ENCODE results near the gene CA10. TPM values are rescaled to one million over a fixed set of nuclear protein-coding genes. Genes with fewer than 3 reads are reported as not detected.

Gene CA10
- total RNA-seq, 2 donors from 2014 or later = 0.26 TPM; not detected in 1

GRCh38 chr17:51587516-51587915 is 571.0 kb downstream of the CA10 start:
- Histone ChIP-seq H3K36me3 (replicated peaks in 1 of 2; ENCODE audit: insufficient read depth in 1 of 2, low read depth in 2 of 2) (no peaks in the 10 kb centered on the region), H3K4me1 (no peaks in the 10 kb centered on the region), H3K9me3 (no peaks in the 10 kb centered on the region), H3K27me3 (no peaks in the 10 kb centered on the region), H3K4me3 (no peak overlapping the region), H3K27ac (no peak overlapping the region)
- intact Hi-C loops (cut with DNase I) = no loop called here
- TF ChIP-seq CTCF (IDR thresholded peaks at IDR 0.05) = no peak
- no peak for TF ChIP-seq POLR2A (IDR thresholded peaks at IDR 0.05)
- 43 to 55% methylated on average over 2 of the region's 2 CpGs for WGBS, 2 donors
- ATAC-seq (no peak), DNase-seq (no peak)

GRCh38 chr17:51585514-51586104 is 572.9 kb downstream of the CA10 start:
- ATAC-seq (no peak), DNase-seq (peak; percentile 3 to 16 (median 8))
- no peaks in the 10 kb centered on the region for H3K4me1 ChIP-seq
- no peaks in the 10 kb centered on the region for H3K36me3 ChIP-seq (replicated peaks in 1 of 2; ENCODE audit: insufficient read depth in 1 of 2, low read depth in 2 of 2)
- TF ChIP-seq POLR2A (IDR thresholded peaks at IDR 0.05) (no peak), CTCF (IDR thresholded peaks at IDR 0.05) (peak in 3 of 7 experiments; percentile 25 to 31 (median 30))
- H3K27me3 ChIP-seq = no peaks in the 10 kb centered on the region
- no peaks in the 10 kb centered on the region for H3K9me3 ChIP-seq
- intact Hi-C loops (cut with DNase I) = no loop called here
- 17 to 36% methylated on average over 4 of the region's 4 CpGs for WGBS, 2 donors
- no peak overlapping the region for H3K27ac ChIP-seq
- no peak overlapping the region for H3K4me3 ChIP-seq

GRCh38 chr17:51580869-51581268 is 577.6 kb downstream of the CA10 start:
- Histone ChIP-seq H3K27me3 (no peaks in the 10 kb centered on the region), H3K9me3 (peaks cover 0 to 7% (median 0%) of the 10 kb centered on the region in 3 donors), H3K27ac (no peak overlapping the region), H3K4me1 (no peaks in the 10 kb centered on the region), H3K36me3 (replicated peaks in 1 of 2; ENCODE audit: insufficient read depth in 1 of 2, low read depth in 2 of 2) (no peaks in the 10 kb centered on the region), H3K4me3 (no peak overlapping the region)
- no peak for ATAC-seq
- 55 to 66% methylated on average over 3 of the region's 3 CpGs for WGBS, 2 donors
- no peak for DNase-seq
- TF ChIP-seq POLR2A (IDR thresholded peaks at IDR 0.05) (no peak), CTCF (IDR thresholded peaks at IDR 0.05) (no peak)
- intact Hi-C loops (cut with DNase I) = no loop called here
